Measurements from ENCODE around the gene C11orf24. TPM values are rescaled to one million over a fixed set of nuclear protein-coding genes. Genes with fewer than 3 reads are reported as not detected.

C11orf24 gene
- total and polyA plus RNA-seq, 2 experiments from 2014 or later: 89.4 to 105 TPM

DNA sequence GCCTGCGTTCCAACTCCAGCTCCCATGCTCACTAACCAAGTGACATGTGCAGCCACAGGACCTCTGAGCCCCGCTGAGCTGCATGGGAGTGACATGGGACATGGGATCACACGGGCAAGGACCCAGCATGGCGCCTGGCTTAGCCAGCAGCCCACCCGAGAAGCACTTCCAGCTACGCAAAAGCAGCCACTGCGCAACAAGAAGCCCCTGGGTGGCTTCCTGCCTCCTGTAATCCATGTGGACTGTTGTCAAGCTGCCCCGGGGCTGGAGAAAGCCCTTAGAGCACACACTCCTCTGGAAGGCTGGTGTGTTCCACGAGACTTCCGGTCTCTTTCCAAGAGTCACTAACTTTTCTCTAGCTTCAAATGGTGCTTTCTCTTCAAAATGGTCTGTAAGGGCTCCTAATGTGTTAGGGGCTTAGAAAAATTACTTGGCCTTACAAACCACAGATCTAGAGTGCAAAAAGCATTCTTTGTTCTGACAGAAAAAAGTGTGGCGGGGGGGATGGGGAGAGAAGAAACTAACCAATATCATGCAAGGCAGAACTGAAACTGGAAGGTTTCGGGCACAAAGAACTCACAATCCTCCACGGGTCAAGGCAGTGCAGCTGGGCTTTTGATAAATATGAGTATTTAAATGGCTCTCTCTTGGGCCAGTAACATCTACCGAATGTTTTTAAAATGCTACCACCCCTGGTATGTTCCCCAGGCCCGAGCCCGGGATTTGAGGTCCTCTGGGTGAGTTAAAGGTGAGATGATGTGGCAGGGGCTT is 5.5 kb downstream of the C11orf24 start:
- in situ Hi-C loops (cut with MboI): loop anchor here (10.0 kb wide), 1 partner anchor 188 kb away; no protein-coding TSS in a partner anchor
- Histone ChIP-seq H3K9me3 (ENCODE audit: low read depth) (no peaks in the 10 kb centered on the region), H3F3A (ENCODE audit: insufficient read depth) (peaks cover 7% of the 10 kb centered on the region; the same call in 1 of the 2 replicates), H3K4me3 (no peak overlapping the region), H3K4me2 (ENCODE audit: unreplicated experiment) (no peak overlapping the region), H3K79me2 (ENCODE audit: insufficient read depth) (peaks cover 67% of the 10 kb centered on the region), H4K20me1 (ENCODE audit: insufficient read depth) (no peaks in the 10 kb centered on the region), H3K27ac (no peak overlapping the region), H3K9me2 (ENCODE audit: insufficient read depth) (no peaks in the 10 kb centered on the region), H3K9ac (no peak overlapping the region), H3K4me1 (ENCODE audit: insufficient read depth) (peaks cover 22% of the 10 kb centered on the region), H3K27me3 (replicated peaks; ENCODE audit: insufficient read depth) (no peaks in the 10 kb centered on the region), H2AFZ (no peak overlapping the region), H3K36me3 (ENCODE audit: low read depth) (peaks cover 35% of the 10 kb centered on the region)
- DNase-seq: no peak
- TF ChIP-seq EZH2 (IDR thresholded peaks at IDR 0.05; ENCODE audit: insufficient read depth, poor library complexity, severe bottlenecking) (no peak), EZH2phosphoT487 (IDR thresholded peaks at IDR 0.05; ENCODE audit: insufficient read depth, low read depth) (no peak)
- WGBS, 2 experiments (ENCODE audit: low coverage in 1 of 2, low lambda C conversion rate in 2 of 2, missing lambda C conversion rate in 2 of 2): 93 to 95% methylated on average over 16 of the region's 16 CpGs

DNA sequence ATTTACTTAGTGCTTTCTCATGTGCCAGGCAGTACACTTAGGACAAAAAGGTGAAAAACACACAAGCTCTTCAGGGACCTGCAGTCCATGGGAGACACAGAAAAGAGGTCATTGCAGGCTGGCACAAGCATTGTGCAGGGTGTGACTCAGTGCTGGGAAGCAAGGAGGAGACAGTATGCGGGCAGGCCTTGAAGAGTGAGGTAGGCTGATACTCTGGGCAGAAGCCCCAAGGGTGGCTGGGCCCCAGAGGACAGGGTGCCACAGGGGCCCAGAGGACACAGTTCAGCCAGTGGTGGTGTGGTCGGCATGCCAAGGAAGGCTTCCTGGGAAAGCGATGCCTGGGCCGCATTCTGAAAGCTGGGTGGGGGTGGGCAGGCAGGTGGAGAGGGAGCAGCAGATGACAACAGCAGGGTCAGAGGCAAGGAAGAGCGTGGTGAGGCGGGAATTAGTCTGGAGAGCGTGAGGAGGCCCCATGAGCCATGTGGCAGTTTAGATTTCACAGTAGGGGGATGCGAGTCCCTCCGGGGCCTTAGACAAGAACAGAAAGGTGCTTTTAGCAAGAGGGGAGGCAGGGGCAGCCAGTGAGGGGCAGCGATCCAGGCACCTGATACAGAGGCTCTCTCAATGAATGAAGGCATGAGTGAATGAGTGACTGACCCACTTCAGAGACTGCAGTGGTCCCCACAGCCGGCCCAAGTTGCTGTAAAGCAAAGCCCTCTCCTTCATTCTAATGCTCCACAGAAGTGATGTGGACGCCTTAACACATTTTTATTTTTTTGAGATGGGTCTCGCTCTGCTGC is 6.8 kb downstream of the C11orf24 start:
- H3K4me3 ChIP-seq: no peak overlapping the region
- no peak for DNase-seq
- H3F3A ChIP-seq (ENCODE audit: insufficient read depth): peaks cover 8% of the 10 kb centered on the region; the same call in 1 of the 2 replicates
- H3K9me2 ChIP-seq (ENCODE audit: insufficient read depth): no peaks in the 10 kb centered on the region
- no peak for TF ChIP-seq EZH2phosphoT487 (IDR thresholded peaks at IDR 0.05; ENCODE audit: insufficient read depth, low read depth)
- no peak for TF ChIP-seq EZH2 (IDR thresholded peaks at IDR 0.05; ENCODE audit: insufficient read depth, poor library complexity, severe bottlenecking)
- no peaks in the 10 kb centered on the region for H3K9me3 ChIP-seq (ENCODE audit: low read depth)
- H3K27ac ChIP-seq: no peak overlapping the region
- no peaks in the 10 kb centered on the region for H4K20me1 ChIP-seq (ENCODE audit: insufficient read depth)
- in situ Hi-C loops (cut with MboI): loop anchor here (10.0 kb wide), 1 partner anchor 190 kb away; no protein-coding TSS in a partner anchor
- H3K4me1 ChIP-seq (ENCODE audit: insufficient read depth): peaks cover 12% of the 10 kb centered on the region
- no peak overlapping the region for H2AFZ ChIP-seq
- H3K79me2 ChIP-seq (ENCODE audit: insufficient read depth): peaks cover 54% of the 10 kb centered on the region
- peaks cover 39% of the 10 kb centered on the region for H3K36me3 ChIP-seq (ENCODE audit: low read depth)
- WGBS, 2 experiments (ENCODE audit: low coverage in 1 of 2, low lambda C conversion rate in 2 of 2, missing lambda C conversion rate in 2 of 2): 92 to 98% methylated on average over 12 to 13 of the region's 13 CpGs
- H3K9ac ChIP-seq: no peak overlapping the region
- no peaks in the 10 kb centered on the region for H3K27me3 ChIP-seq (replicated peaks; ENCODE audit: insufficient read depth)
- H3K4me2 ChIP-seq (ENCODE audit: unreplicated experiment): no peak overlapping the region

DNA sequence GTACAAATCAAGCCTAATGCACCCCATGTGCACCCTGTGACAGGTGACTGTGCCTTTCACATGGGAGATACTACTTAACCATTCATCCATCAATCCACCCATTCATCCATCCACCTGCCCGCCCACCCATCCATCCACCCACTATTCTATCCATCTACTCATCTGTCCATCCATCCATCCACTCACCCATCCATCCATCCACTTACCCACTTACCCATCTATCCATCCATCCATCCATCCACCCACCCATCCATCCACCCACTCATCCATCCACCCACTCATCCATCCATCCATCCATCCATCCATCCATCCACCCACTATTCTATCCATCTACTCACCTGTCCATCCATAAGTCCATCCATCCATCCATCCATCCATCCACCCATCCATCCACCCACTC is 7.5 kb downstream of the C11orf24 start:
- H3K36me3 ChIP-seq (ENCODE audit: low read depth): peaks cover 39% of the 10 kb centered on the region
- no peak for TF ChIP-seq EZH2 (IDR thresholded peaks at IDR 0.05; ENCODE audit: insufficient read depth, poor library complexity, severe bottlenecking)
- TF ChIP-seq EZH2phosphoT487 (IDR thresholded peaks at IDR 0.05; ENCODE audit: insufficient read depth, low read depth): no peak
- H3F3A ChIP-seq (ENCODE audit: insufficient read depth): peaks cover 8% of the 10 kb centered on the region; the same call in 1 of the 2 replicates
- H3K9ac ChIP-seq: no peak overlapping the region
- H3K27me3 ChIP-seq (replicated peaks; ENCODE audit: insufficient read depth): no peaks in the 10 kb centered on the region
- H2AFZ ChIP-seq: no peak overlapping the region
- H4K20me1 ChIP-seq (ENCODE audit: insufficient read depth): no peaks in the 10 kb centered on the region
- H3K27ac ChIP-seq: no peak overlapping the region
- no peak for DNase-seq
- peaks cover 6% of the 10 kb centered on the region; the same call in 1 of the 2 replicates for H3K4me1 ChIP-seq (ENCODE audit: insufficient read depth)
- no peak overlapping the region for H3K4me3 ChIP-seq
- peaks cover 47% of the 10 kb centered on the region for H3K79me2 ChIP-seq (ENCODE audit: insufficient read depth)
- no peaks in the 10 kb centered on the region for H3K9me3 ChIP-seq (ENCODE audit: low read depth)
- 70% methylated on average over 1 of the region's 1 CpG; no CpG with 5 or more reads in 1 of the 2 experiments for WGBS, 2 experiments (ENCODE audit: low coverage in 1 of 2, low lambda C conversion rate in 2 of 2, missing lambda C conversion rate in 2 of 2)
- in situ Hi-C loops (cut with MboI): loop anchor here (10.0 kb wide), 1 partner anchor 191 kb away; no protein-coding TSS in a partner anchor
- no peaks in the 10 kb centered on the region for H3K9me2 ChIP-seq (ENCODE audit: insufficient read depth)
- H3K4me2 ChIP-seq (ENCODE audit: unreplicated experiment): no peak overlapping the region

DNA sequence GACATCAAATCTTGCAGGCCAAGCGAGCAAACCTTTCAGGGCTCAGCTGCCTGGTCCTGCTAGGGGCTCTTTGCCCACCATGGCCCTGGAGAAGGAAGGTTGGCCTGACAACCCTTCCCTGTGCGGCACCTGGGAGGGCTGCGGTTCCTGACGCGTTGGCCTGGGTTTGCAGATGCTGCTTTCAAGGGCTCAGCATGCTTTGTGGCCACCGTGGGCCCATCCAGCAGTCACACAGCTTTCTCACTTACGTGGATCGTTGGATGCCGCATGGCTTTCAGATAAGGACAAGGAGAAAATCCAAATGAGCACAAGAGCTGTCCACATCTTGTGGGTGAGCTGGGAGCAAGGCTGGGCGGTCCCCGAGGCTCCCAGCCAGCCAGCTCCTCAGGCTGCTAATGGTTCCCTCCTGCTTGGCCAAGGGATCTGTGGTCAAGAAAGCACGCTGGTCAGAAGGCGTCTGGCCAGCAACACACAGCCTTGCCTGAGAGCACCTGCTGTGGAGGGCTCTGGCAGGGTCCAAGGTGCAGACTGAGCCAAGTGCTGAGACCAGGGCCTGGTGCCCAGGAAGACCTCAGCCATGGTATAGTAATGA is 8.2 kb downstream of the C11orf24 start:
- H3K4me2 ChIP-seq (ENCODE audit: unreplicated experiment): no peak overlapping the region
- H3K36me3 ChIP-seq (ENCODE audit: low read depth): peaks cover 39% of the 10 kb centered on the region
- no peak overlapping the region for H3K27ac ChIP-seq
- no peaks in the 10 kb centered on the region for H3K27me3 ChIP-seq (replicated peaks; ENCODE audit: insufficient read depth)
- no peak overlapping the region for H2AFZ ChIP-seq
- no peak for TF ChIP-seq EZH2phosphoT487 (IDR thresholded peaks at IDR 0.05; ENCODE audit: insufficient read depth, low read depth)
- no peak for TF ChIP-seq EZH2 (IDR thresholded peaks at IDR 0.05; ENCODE audit: insufficient read depth, poor library complexity, severe bottlenecking)
- in situ Hi-C loops (cut with MboI): loop anchor here (10.0 kb wide), 1 partner anchor 191 kb away; no protein-coding TSS in a partner anchor
- H3K4me3 ChIP-seq: no peak overlapping the region
- no peaks in the 10 kb centered on the region for H4K20me1 ChIP-seq (ENCODE audit: insufficient read depth)
- no peak for DNase-seq
- H3K79me2 ChIP-seq (ENCODE audit: insufficient read depth): peaks cover 40% of the 10 kb centered on the region
- H3K4me1 ChIP-seq (ENCODE audit: insufficient read depth): peaks cover under 1% of the 10 kb centered on the region; the same call in 1 of the 2 replicates
- 75 to 84% methylated on average over 12 to 13 of the region's 13 CpGs for WGBS, 2 experiments (ENCODE audit: low coverage in 1 of 2, low lambda C conversion rate in 2 of 2, missing lambda C conversion rate in 2 of 2)
- no peaks in the 10 kb centered on the region for H3K9me2 ChIP-seq (ENCODE audit: insufficient read depth)
- no peak overlapping the region for H3K9ac ChIP-seq
- peaks cover 8% of the 10 kb centered on the region; the same call in 1 of the 2 replicates for H3F3A ChIP-seq (ENCODE audit: insufficient read depth)
- no peaks in the 10 kb centered on the region for H3K9me3 ChIP-seq (ENCODE audit: low read depth)
